Type B pancreatic cell (in vitro differentiated cells): ENCODE data around the gene ZNF839. TPM values are rescaled to one million over a fixed set of nuclear protein-coding genes. Genes with fewer than 3 reads are reported as not detected.
"Not testable (repeated sequence)": the region's sequence is repeated elsewhere in the genome, so short reads cannot be mapped to it uniquely, and the experiment has no call there.

ENCODE experiments used
- DNase-seq: peaks from one replicate; pipeline ENCODE4 v3.0.0; 2021; ENCODE audit warnings: mixed read lengths; ENCODE audit not compliant: unreplicated experiment; ENCODE audit errors: extremely low spot score
- H3K27ac Mint-ChIP-seq: 2 replicates; pipeline ENCODE4 v1.8.0; 2021; ENCODE audit warnings: mild to moderate bottlenecking, mixed read lengths
- H3K27me3 Mint-ChIP-seq: 2 replicates; pipeline ENCODE4 v1.8.0; 2021; ENCODE audit warnings: mixed read lengths
- H3K36me3 Mint-ChIP-seq: 2 replicates; pipeline ENCODE4 v1.8.0; 2021; ENCODE audit warnings: mixed read lengths
- H3K4me1 Mint-ChIP-seq: one replicate; pipeline ENCODE4 v1.8.0; 2021; ENCODE audit warnings: mixed read lengths; ENCODE audit not compliant: unreplicated experiment
- H3K4me3 Mint-ChIP-seq: 2 replicates; pipeline ENCODE4 v1.8.0; 2021; ENCODE audit warnings: mild to moderate bottlenecking, mixed read lengths
- H3K9me3 Mint-ChIP-seq: 2 replicates; pipeline ENCODE4 v1.8.0; 2021; ENCODE audit warnings: mixed read lengths
- CTCF ChIP-seq: fragments of 200-600 bp; sonication (generic); conservative IDR thresholded peaks from 2 replicates; pipeline ENCODE4 v1.5.0; 2021; ENCODE audit warnings: antibody characterized with exemption, mild to moderate bottlenecking
- total RNA-seq: library from RNA; stranded (reverse); gene quantifications from 2 replicates; pipeline ENCODE4 v1.2.1, GENCODE V29; 2021; ENCODE audit warnings: low replicate concordance

ZNF839 gene
- total RNA-seq, 1 donor from 2014 or later = 16.4 TPM

GRCh38 chr14:102346645-102347044, 27.1 kb downstream of the ZNF839 start:
- Mint-ChIP-seq H3K9me3 (no peaks in the 10 kb centered on the region), H3K4me3 (no peak overlapping the region), H3K36me3 (peaks cover 19% of the 10 kb centered on the region), H3K27ac (no peak overlapping the region), H3K27me3 (no peaks in the 10 kb centered on the region), H3K4me1 (no peaks in the 10 kb centered on the region)
- TF ChIP-seq CTCF = no peak
- no peak for DNase-seq

GRCh38 chr14:102348376-102348775, 28.8 kb downstream of the ZNF839 start:
- Mint-ChIP-seq H3K27ac (no peak overlapping the region), H3K4me1 (no peaks in the 10 kb centered on the region), H3K36me3 (peaks cover 17% of the 10 kb centered on the region), H3K4me3 (no peak overlapping the region), H3K9me3 (no peaks in the 10 kb centered on the region), H3K27me3 (no peaks in the 10 kb centered on the region)
- TF ChIP-seq CTCF = no peak
- DNase-seq = no peak

GRCh38 chr14:102351023-102351422, 31.5 kb downstream of the ZNF839 start:
- Mint-ChIP-seq H3K27ac (no peak overlapping the region), H3K4me1 (no peaks in the 10 kb centered on the region)
- DNase-seq = no peak

GRCh38 chr14:102351593-102351992, 32.0 kb downstream of the ZNF839 start:
- not testable (repeated sequence) for H3K4me1 Mint-ChIP-seq, H3K27me3 Mint-ChIP-seq, H3K9me3 Mint-ChIP-seq, DNase-seq, H3K27ac Mint-ChIP-seq, H3K4me3 Mint-ChIP-seq
- H3K36me3 Mint-ChIP-seq = peaks cover 15% of the 10 kb centered on the region

More at GRCh38 chr14:102351023-102351422, 31.5 kb downstream of the ZNF839 start:
- Mint-ChIP-seq H3K36me3 (peaks cover 14% of the 10 kb centered on the region), H3K27me3 (no peaks in the 10 kb centered on the region), H3K9me3 (no peaks in the 10 kb centered on the region), H3K4me3 (no peak overlapping the region)
- TF ChIP-seq CTCF = no peak

- DNase-seq = no peak
- H3K9me3 Mint-ChIP-seq = no peaks in the 10 kb centered on the region
- no peak overlapping the region for H3K4me3 Mint-ChIP-seq
- no peak overlapping the region for H3K27ac Mint-ChIP-seq
- no peak for TF ChIP-seq CTCF
- no peaks in the 10 kb centered on the region for H3K27me3 Mint-ChIP-seq
- peaks cover 18% of the 10 kb centered on the region for H3K36me3 Mint-ChIP-seq
- no peaks in the 10 kb centered on the region for H3K4me1 Mint-ChIP-seq
Measured at GRCh38 chr14:102352213-102352612, 32.7 kb downstream of the ZNF839 start.

GRCh38 chr14:102353126-102353619, 33.6 kb downstream of the ZNF839 start:
- no peak for TF ChIP-seq CTCF
- Mint-ChIP-seq H3K4me3 (no peak overlapping the region), H3K27ac (no peak overlapping the region), H3K9me3 (no peaks in the 10 kb centered on the region), H3K36me3 (peaks cover 21% of the 10 kb centered on the region), H3K27me3 (no peaks in the 10 kb centered on the region), H3K4me1 (no peaks in the 10 kb centered on the region)
- DNase-seq = no peak
